Bronchial epithelial cell (primary cell): Measurements from ENCODE around the gene KRT35. TPM values are rescaled to one million over a fixed set of nuclear protein-coding genes. Genes with fewer than 3 reads are reported as not detected.

Source experiments
- DNase-seq: peaks from one replicate; pipeline ENCODE4 v3.0.0-alpha.2; 2010; ENCODE audit warnings: low read depth
- FAIRE-seq: peaks from 2 replicates; lab custom pipeline; 2011; peaks lifted over from hg19 to GRCh38; lab: Jason Lieb, UNC
- H3K27me3 ChIP-seq: 2 replicates; pipeline ENCODE4 v1.5.1; 2011; ENCODE audit warnings: low read length; ENCODE audit not compliant: control insufficient read depth, insufficient read depth
- H3K36me3 ChIP-seq: 2 replicates; pipeline ENCODE4 v1.5.1; 2011; ENCODE audit warnings: low read length; ENCODE audit not compliant: control insufficient read depth, insufficient read depth
- H3K4me3 ChIP-seq: 2 replicates; pipeline ENCODE4 v1.5.1; 2011; ENCODE audit warnings: mild to moderate bottlenecking, low read depth, low read length, control low read depth
- CTCF ChIP-seq: IDR thresholded peaks from 2 replicates; pipeline ENCODE4 v1.5.1; 2011; ENCODE audit warnings: mild to moderate bottlenecking, moderate library complexity, low read length, control low read depth, inconsistent platforms; ENCODE audit not compliant: insufficient read depth, severe bottlenecking
- total RNA-seq: library from RNA; depleted of rRNA; stranded (reverse); fragments of >200 nt; gene quantifications from 2 replicates; pipeline ENCODE4 v1.2.1, GENCODE V29; 2014

KRT35 gene
- total RNA-seq, 1 donor from 2014 or later = not detected

DNA sequence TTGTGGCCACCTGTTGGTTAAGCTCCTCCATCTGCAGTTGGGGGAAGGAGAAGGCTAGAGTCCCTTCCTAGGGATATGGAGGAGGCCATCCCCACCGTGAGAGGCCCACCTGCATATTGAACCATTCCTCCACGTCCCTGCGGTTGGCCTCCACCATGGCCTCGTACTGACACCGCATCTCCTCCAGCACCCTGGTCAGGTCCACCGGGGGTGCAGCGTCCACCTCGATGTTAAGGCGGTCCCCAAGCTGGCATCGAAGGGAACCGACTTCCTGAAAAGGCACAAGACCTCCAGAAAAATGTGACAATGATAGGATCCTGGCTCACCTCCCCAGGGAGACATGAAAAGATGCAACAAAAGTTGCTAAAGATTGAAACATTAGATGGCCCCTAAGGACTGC is 16.8 kb downstream of the KRT35 start:
- no peaks in the 10 kb centered on the region for H3K27me3 ChIP-seq
- no peaks in the 10 kb centered on the region for H3K36me3 ChIP-seq
- no peak for TF ChIP-seq CTCF
- DNase-seq = no peak
- peak; percentile 52 for FAIRE-seq
- no peak overlapping the region for H3K4me3 ChIP-seq

DNA sequence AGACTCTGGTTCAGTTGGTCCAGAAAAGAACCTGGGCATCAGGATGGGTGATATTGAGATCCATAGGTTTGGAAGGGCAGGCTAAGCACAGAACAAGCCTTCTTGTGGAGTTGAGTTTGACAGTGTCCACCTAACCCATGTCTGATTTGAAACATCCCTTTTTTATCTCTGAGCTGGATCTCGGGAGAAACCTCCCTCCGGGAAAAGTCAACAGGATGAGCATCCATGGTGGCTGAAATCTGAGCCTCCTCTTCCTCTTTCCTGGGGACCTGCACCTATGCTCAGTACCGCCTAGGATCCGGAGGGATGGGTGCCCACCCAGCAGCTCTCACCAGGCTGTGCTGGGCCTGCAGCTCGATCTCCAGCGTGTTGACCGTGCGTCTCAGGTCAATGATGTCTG is 17.2 kb downstream of the KRT35 start:
- Histone ChIP-seq H3K4me3 (no peak overlapping the region), H3K36me3 (no peaks in the 10 kb centered on the region), H3K27me3 (no peaks in the 10 kb centered on the region)
- FAIRE-seq = no peak
- no peak for DNase-seq
- TF ChIP-seq CTCF = no peak

DNA sequence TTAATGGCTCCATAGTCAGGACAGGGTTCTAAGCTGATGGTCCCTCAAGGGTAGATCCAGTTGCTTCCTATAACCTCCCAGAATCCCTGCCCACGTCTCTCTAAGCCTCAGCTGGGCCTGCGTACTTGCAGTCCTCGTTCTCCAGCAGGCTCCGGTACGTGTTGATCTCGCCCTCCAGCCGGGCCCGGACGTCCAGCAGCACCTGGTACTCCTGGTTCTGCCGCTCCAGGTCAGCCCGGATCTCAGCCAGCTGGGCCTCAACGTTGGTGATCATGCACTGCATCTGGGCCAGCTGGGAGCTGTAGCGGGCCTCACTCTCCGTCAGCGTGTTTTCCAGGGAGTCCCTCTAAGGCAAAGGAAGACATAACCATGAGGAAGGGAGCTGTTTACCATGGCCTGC is 18.2 kb downstream of the KRT35 start:
- no peak for FAIRE-seq
- Histone ChIP-seq H3K4me3 (no peak overlapping the region), H3K27me3 (no peaks in the 10 kb centered on the region), H3K36me3 (no peaks in the 10 kb centered on the region)
- TF ChIP-seq CTCF = no peak
- DNase-seq = no peak

DNA sequence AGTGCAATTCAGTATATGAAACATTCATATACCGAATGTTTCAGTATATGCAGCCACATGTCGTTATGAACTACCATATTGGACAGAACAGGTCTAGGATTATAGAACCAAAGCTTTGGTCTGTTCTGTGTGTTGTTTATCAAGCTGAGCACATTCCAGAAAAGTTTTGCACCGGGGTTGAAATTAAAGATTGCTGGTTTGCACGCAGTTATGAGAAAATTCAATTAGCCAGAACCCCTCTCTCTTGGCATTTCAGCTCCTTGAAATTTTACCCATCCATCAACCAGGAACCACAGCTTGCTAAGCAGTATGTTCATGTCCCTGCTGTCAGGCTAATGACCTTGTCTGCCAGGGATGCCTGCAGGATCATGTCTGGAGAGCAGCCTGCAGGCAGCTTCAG is 23.3 kb downstream of the KRT35 start:
- FAIRE-seq = no peak
- no peak for DNase-seq
- H3K27me3 ChIP-seq = no peaks in the 10 kb centered on the region
- no peak overlapping the region for H3K4me3 ChIP-seq
- H3K36me3 ChIP-seq = no peaks in the 10 kb centered on the region
- no peak for TF ChIP-seq CTCF

DNA sequence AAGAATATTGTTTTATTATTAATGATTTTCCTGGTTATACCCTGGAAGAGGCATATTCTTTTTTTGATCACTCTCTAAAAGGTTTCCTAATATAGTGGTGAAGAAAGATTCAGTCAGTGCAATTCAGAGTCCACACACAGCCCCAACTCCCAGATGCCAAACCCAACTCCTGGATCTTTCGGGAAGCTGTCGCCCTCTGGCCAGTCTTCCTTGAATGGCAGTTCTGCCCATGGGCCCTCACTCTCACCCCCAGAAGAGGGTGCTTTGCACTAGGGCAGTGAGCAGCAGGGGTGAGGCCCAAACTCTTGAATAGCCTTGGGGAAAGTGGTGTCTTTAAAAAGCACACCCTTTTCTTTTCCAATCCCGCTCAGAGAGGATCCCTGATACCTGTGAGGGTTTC is 24.7 kb downstream of the KRT35 start:
- DNase-seq (no peak), FAIRE-seq (no peak)
- peak; percentile 33 for TF ChIP-seq CTCF
- Histone ChIP-seq H3K27me3 (no peaks in the 10 kb centered on the region), H3K4me3 (no peak overlapping the region), H3K36me3 (no peaks in the 10 kb centered on the region)

GRCh38 chr17:41455236-41455635 is 25.7 kb downstream of the KRT35 start:
- FAIRE-seq (no peak), DNase-seq (peak; percentile 22)
- Histone ChIP-seq H3K4me3 (no peak overlapping the region), H3K36me3 (no peaks in the 10 kb centered on the region), H3K27me3 (no peaks in the 10 kb centered on the region)
- no peak for TF ChIP-seq CTCF
